Superior temporal gyrus (tissue), 1 donor: ENCODE measurements around the gene NETO2.

Experiments
- DNase-seq: peaks from one replicate; pipeline ENCODE4 v3.0.0-alpha.2; 2016; ENCODE audit errors: extremely low spot score

NETO2 gene

DNA sequence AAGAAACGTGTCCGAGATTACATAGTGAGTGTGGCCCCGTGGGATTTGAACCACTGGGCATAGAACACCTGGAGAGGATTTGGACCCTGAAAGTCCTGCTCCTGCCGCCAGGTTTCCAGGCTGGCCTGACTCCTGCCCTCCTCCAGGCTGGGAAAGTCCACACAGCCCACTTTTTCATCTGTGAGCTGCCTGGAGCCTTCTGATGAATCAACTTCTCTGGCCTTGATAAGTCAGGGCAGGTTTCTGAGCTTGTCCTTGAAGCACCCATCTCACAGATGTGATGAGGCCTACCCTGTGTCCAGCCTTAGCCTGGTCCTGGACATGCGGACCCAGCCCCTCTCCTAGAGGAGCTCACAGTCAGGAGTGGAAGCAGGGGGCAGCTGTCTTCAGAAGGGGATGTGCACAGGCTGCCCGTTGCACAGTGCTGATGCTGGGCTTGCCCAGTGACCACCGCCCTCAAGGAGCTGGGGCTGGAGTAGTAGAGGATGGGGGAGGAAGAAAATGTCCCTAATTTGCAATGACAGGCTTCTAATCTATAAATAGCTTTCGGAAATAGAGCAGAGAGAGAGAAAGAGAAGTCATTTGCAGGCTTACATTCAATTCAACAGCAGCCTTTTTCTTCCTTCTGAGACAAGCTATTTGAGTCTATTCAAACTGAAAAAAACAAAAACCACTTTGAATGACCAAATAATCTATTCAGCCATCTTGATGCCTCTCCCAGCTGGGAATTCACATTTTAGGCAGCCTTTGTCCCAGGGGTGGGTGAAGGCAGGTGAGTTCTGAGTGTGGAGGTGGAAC lies 96.8 kb downstream of the NETO2 start:
- no peak for DNase-seq

- no peak for DNase-seq
These were observed 98.3 kb downstream of the NETO2 start for GRCh38 chr16:47045459-47045858.

DNA sequence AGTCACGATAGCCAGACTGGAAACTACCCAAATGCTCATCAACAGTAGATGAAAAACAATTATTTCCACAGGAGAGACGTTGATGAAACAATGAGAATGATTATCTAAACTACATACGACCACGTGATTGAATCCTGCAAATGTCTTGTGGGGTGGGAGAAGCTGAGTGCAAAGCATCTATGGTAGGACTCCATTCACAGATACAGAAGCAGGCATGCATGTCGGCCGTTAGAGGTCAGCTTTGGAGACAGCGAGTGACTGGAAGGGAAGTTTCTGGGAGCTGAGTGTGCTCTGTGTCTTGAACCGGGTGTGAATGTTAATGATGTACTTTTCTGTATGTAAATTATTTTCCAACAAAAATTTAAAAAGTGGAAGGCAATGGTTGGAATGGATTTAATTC lies 98.7 kb downstream of the NETO2 start:
- DNase-seq: peak; percentile 37

- DNase-seq: no peak
These were observed 99.6 kb downstream of the NETO2 start for GRCh38 chr16:47043970-47044684.

- DNase-seq: no peak
These were observed 100.5 kb downstream of the NETO2 start for GRCh38 chr16:47043200-47043599.

- peak; percentile 85 for DNase-seq
These were observed 105.8 kb downstream of the NETO2 start for GRCh38 chr16:47037746-47038458.

DNA sequence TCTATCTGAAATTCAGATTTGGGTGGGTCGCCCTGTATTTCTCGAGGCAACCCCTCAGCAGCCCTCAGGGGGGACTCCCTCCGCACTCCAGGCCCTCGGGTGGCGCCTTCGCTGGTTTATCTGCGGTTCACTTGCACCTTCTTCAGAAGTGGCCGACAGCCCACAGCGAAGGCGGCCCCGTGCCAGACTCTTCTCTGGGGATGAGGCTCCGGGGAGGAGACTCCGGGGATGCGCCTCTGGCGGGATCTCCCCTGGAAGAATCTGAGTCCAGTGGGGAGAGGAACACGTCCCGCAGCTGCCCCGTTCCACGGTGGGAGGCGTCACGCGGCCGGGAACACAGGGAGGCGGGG lies 106.4 kb downstream of the NETO2 start:
- no peak for DNase-seq

- no peak for DNase-seq
These were observed 107.5 kb downstream of the NETO2 start for GRCh38 chr16:47036201-47036600.

- no peak for DNase-seq
These were observed 108.3 kb downstream of the NETO2 start for GRCh38 chr16:47035436-47035835.

- DNase-seq: no peak
These were observed 109.3 kb downstream of the NETO2 start for GRCh38 chr16:47034455-47034854.

DNA sequence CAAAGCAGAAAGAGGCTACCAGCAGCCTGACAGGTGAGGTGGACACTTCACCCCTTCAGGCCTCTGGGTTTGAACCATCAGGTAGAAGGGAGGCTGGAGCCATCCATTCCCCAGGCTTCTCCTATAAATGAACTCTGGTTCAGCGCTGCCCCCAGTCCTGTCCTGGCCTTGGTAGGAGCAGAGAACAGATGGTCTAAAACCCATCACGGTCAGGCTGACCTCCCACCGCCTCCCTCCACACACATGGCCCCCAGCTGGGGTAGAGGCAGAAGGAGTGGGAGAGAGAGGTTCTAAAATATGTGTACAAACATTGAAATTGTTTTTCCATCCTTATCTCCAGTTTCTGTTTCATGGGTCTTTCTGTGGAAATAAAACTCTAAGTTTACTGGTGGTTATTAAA lies 110.6 kb downstream of the NETO2 start:
- no peak for DNase-seq

- DNase-seq: no peak
These were observed 114.0 kb downstream of the NETO2 start for GRCh38 chr16:47029724-47030123.

DNA sequence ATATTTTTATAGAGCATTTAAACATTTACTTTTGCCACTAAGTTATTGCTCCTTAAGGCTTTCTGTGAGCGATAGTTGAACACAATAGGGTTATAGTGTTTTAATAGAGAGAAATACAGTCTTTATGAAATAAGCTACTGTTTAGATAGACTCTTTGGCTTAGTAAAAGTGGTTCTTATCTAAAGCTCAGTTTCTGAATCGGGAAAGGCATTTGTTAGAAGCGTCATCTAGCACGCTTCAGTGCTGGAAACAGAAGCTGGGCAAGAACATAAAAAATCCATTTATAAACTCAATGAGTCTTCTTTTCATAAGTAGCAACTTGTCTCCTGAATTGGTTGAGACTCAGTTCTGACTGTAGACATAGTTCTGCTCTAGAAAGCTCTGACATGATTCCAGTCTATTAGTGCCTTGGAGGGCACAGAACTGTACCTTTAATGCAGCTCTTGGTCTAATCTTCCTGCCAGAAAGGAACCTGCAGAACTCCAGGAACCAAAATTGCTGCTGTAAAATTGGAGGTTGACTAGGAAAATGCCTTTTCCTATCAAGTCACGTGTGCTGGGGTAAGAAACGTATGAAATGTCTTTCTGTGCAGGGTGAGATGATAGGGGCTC lies 114.9 kb downstream of the NETO2 start:
- peak; percentile 31 for DNase-seq
